RWPE2 (cell line): Measurements from ENCODE around the gene PPP1R1C.

Experiments
- ATAC-seq: fragments of 200-7000 bp; cut with Tn5 transposase; 3 replicates; pipeline ENCODE4 v1.9.1; 2021; ENCODE audit warnings: low read depth
- DNase-seq: peaks from one replicate; pipeline ENCODE4 v3.0.0-alpha.2; 2020; ENCODE audit warnings: low spot score
- H3K27ac ChIP-seq: fragments of 450-650 bp; 2 replicates; pipeline ENCODE4 v1.5.1; 2017; ENCODE audit warnings: mild to moderate bottlenecking; ENCODE audit not compliant: poor library complexity, severe bottlenecking
- H3K27me3 ChIP-seq: fragments of 250-450 bp; sonication (Bioruptor Pico); 2 replicates; pipeline ENCODE4 v1.5.1; 2021; ENCODE audit warnings: mild to moderate bottlenecking, moderate library complexity; ENCODE audit not compliant: insufficient read depth, poor library complexity, severe bottlenecking
- H3K36me3 ChIP-seq: fragments of 250-450 bp; sonication (Bioruptor Pico); 2 replicates; pipeline ENCODE4 v1.5.1; 2020; ENCODE audit warnings: low read depth, mild to moderate bottlenecking, moderate library complexity
- H3K4me1 ChIP-seq: fragments of 250-450 bp; sonication (Bioruptor Pico); 2 replicates; pipeline ENCODE4 v1.5.1; 2021; ENCODE audit warnings: mild to moderate bottlenecking, moderate library complexity; ENCODE audit not compliant: insufficient read depth, poor library complexity, severe bottlenecking
- H3K4me3 ChIP-seq: fragments of 250-450 bp; sonication (Bioruptor Pico); 2 replicates; pipeline ENCODE4 v1.5.1; 2021; ENCODE audit warnings: mild to moderate bottlenecking, moderate library complexity; ENCODE audit not compliant: severe bottlenecking
- H3K9me3 ChIP-seq: fragments of 250-450 bp; sonication (Bioruptor Pico); 2 replicates; pipeline ENCODE4 v1.5.1; 2021; ENCODE audit warnings: mild to moderate bottlenecking, moderate library complexity; ENCODE audit not compliant: severe bottlenecking
- TF ChIP-seq, protein P1 (sequence below): fragments of 450-650 bp; IDR thresholded peaks from one replicate; pipeline ENCODE4 v1.5.1; 2017; ENCODE audit warnings: mild to moderate bottlenecking, moderate library complexity; ENCODE audit not compliant: poor library complexity, severe bottlenecking

PPP1R1C gene

DNA sequence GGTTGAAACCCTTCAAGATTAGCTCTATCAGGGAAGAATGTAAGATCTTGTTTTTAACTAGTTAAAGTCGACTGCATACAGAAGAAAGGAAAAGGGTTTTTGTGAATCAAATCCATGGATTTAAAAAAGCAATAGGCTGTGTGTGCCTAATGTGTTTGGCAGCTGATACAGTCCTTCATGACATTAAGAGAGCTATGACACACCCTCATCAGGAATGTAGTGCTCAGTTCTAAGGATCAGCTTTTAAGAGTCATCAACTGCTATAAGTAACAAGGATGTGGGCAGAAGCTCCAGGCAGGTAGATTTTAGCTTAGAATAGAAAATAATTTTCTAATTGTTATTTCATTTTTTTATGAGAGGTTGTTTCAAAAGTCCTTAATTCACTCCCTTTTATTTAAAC lies 52.9 kb downstream of the PPP1R1C start:
- H3K9me3 ChIP-seq = no peaks in the 10 kb centered on the region
- H3K36me3 ChIP-seq = no peaks in the 10 kb centered on the region
- no peak overlapping the region for H3K4me3 ChIP-seq
- TF ChIP-seq, protein P1, sequence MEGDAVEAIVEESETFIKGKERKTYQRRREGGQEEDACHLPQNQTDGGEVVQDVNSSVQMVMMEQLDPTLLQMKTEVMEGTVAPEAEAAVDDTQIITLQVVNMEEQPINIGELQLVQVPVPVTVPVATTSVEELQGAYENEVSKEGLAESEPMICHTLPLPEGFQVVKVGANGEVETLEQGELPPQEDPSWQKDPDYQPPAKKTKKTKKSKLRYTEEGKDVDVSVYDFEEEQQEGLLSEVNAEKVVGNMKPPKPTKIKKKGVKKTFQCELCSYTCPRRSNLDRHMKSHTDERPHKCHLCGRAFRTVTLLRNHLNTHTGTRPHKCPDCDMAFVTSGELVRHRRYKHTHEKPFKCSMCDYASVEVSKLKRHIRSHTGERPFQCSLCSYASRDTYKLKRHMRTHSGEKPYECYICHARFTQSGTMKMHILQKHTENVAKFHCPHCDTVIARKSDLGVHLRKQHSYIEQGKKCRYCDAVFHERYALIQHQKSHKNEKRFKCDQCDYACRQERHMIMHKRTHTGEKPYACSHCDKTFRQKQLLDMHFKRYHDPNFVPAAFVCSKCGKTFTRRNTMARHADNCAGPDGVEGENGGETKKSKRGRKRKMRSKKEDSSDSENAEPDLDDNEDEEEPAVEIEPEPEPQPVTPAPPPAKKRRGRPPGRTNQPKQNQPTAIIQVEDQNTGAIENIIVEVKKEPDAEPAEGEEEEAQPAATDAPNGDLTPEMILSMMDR = no peak
- peak overlapping the region; percentile 39 for H3K27ac ChIP-seq
- no peak for DNase-seq
- peaks cover 2% of the 10 kb centered on the region for H3K27me3 ChIP-seq
- peaks cover 13% of the 10 kb centered on the region for H3K4me1 ChIP-seq
- ATAC-seq = peak; percentile 100

DNA sequence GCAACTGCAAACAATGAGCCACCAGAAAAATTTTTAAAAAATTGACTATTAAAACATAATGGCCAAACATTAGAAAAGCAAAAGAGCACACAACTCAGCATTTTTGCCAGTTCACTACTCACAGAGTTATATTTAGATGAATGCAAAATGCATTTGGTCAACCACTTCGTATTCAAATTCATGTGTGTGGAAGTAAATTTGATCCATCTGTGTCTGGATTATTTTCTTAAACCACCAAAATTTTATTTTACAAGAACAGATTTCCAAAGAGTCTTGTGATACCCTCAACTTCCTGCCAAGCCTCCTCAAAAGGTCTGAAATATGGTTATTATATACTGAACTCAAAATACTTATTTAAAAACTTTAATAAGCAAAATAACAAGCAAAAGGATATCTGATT lies 57.4 kb downstream of the PPP1R1C start:
- TF ChIP-seq, protein P1 = no peak
- no peak overlapping the region for H3K4me3 ChIP-seq
- no peaks in the 10 kb centered on the region for H3K36me3 ChIP-seq
- peaks cover 2% of the 10 kb centered on the region for H3K27me3 ChIP-seq
- no peaks in the 10 kb centered on the region for H3K9me3 ChIP-seq
- H3K27ac ChIP-seq = no peak overlapping the region
- ATAC-seq (no peak), DNase-seq (no peak)
- H3K4me1 ChIP-seq = peaks cover 20% of the 10 kb centered on the region

DNA sequence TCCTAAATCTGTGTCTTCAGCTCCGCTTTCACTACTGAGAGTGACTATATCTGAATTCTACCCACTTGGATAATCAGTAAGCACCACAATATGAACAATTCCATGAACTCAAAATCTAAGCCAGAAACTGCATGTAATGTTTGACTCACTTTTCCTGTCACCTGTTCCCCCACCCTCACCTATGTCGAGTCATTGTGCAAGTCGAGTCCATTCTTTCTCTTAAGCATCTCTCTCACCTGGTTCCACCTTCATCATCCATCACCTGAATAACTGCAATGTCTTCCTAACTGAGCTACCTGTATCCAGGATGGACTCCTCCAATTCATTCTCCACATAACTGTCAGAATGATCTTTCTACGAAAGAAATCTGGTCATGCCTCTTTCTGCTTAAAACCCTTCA lies 58.2 kb downstream of the PPP1R1C start:
- Histone ChIP-seq H3K36me3 (no peaks in the 10 kb centered on the region), H3K4me1 (peaks cover 11% of the 10 kb centered on the region), H3K9me3 (no peaks in the 10 kb centered on the region), H3K4me3 (no peak overlapping the region), H3K27me3 (peaks cover 2% of the 10 kb centered on the region), H3K27ac (no peak overlapping the region)
- TF ChIP-seq, protein P1 = no peak
- ATAC-seq (no peak), DNase-seq (no peak)

DNA sequence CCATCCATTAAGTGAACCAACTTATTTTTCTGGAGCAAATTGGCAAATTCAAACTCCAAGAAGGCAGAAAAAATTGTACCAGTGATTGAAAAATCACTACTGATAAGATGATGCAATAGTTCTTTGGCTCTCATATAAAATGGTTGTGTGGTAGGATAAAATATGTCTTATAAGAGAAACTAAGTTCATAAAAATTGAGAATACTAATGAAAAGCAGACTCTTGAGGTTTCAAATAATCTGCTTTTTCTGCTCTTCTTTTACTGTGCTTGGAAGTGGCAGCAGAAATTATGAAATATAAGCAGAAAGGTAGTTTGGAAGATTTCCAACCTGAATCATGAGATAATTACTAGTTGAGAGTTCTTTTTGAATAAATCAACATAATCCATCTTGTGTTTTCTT lies 61.9 kb downstream of the PPP1R1C start:
- Histone ChIP-seq H3K4me3 (no peak overlapping the region), H3K36me3 (no peaks in the 10 kb centered on the region), H3K27ac (no peak overlapping the region), H3K4me1 (peaks cover 6% of the 10 kb centered on the region), H3K9me3 (no peaks in the 10 kb centered on the region), H3K27me3 (no peaks in the 10 kb centered on the region)
- ATAC-seq (no peak), DNase-seq (no peak)
- TF ChIP-seq, protein P1 = no peak

DNA sequence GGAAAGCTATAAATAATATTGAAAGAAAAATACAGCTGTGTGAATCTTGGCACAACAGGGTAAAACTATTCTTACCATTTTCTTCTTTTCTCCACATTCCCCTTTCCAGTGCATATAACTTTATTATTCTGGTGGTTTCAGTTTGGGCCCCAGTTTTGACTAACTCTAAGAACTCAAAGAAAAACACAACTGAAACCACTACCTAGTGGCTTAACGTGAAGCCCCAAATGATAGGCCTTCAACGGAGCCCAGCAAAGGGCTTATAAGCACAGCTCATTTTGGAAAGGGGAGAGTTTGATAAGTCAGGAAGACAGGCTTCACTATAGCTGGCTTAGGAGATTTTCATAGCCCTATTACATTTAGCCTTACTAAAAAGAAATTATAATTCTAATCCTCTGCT lies 62.4 kb downstream of the PPP1R1C start:
- Histone ChIP-seq H3K27ac (no peak overlapping the region), H3K36me3 (no peaks in the 10 kb centered on the region), H3K4me1 (peaks cover 6% of the 10 kb centered on the region), H3K27me3 (no peaks in the 10 kb centered on the region), H3K4me3 (no peak overlapping the region), H3K9me3 (no peaks in the 10 kb centered on the region)
- TF ChIP-seq, protein P1 = no peak
- no peak for ATAC-seq
- DNase-seq = no peak
